ENCODE data around the gene ING3. TPM values are rescaled to one million over a fixed set of nuclear protein-coding genes. Genes with fewer than 3 reads are reported as not detected.

Gene ING3
- total and polyA plus RNA-seq, 9 of the 15 experiments (the other 6 are each of a cell fraction or from before 2014, with no cell fraction given), result 22.8 to 233 (median 50.4) TPM

DNA sequence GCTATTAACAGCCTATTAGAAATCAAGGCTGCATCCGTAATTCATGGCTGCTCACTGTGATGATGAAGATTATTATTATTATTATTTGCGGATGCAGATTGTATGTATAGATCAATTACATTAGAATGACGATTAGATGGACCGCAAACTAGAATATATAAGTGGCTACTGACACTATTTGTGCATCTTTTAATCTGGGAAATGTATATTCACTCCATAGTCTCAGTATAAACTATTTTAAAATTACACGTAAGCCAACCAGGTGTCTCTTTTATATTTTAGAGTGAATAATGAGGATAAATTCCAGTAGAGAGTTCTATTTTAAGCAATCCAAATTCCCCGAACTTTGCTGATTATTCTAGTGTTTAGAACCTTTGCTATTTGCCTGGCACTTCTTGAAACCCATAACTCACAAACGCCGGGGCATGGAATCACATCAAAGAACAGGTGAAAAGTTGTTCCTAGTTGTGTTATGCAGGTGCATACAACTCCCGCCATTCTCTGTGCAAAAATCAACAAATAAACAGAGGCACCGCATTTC is 509 bp upstream of the ING3 start (continued):
- TF ChIP-seq, protein P1, sequence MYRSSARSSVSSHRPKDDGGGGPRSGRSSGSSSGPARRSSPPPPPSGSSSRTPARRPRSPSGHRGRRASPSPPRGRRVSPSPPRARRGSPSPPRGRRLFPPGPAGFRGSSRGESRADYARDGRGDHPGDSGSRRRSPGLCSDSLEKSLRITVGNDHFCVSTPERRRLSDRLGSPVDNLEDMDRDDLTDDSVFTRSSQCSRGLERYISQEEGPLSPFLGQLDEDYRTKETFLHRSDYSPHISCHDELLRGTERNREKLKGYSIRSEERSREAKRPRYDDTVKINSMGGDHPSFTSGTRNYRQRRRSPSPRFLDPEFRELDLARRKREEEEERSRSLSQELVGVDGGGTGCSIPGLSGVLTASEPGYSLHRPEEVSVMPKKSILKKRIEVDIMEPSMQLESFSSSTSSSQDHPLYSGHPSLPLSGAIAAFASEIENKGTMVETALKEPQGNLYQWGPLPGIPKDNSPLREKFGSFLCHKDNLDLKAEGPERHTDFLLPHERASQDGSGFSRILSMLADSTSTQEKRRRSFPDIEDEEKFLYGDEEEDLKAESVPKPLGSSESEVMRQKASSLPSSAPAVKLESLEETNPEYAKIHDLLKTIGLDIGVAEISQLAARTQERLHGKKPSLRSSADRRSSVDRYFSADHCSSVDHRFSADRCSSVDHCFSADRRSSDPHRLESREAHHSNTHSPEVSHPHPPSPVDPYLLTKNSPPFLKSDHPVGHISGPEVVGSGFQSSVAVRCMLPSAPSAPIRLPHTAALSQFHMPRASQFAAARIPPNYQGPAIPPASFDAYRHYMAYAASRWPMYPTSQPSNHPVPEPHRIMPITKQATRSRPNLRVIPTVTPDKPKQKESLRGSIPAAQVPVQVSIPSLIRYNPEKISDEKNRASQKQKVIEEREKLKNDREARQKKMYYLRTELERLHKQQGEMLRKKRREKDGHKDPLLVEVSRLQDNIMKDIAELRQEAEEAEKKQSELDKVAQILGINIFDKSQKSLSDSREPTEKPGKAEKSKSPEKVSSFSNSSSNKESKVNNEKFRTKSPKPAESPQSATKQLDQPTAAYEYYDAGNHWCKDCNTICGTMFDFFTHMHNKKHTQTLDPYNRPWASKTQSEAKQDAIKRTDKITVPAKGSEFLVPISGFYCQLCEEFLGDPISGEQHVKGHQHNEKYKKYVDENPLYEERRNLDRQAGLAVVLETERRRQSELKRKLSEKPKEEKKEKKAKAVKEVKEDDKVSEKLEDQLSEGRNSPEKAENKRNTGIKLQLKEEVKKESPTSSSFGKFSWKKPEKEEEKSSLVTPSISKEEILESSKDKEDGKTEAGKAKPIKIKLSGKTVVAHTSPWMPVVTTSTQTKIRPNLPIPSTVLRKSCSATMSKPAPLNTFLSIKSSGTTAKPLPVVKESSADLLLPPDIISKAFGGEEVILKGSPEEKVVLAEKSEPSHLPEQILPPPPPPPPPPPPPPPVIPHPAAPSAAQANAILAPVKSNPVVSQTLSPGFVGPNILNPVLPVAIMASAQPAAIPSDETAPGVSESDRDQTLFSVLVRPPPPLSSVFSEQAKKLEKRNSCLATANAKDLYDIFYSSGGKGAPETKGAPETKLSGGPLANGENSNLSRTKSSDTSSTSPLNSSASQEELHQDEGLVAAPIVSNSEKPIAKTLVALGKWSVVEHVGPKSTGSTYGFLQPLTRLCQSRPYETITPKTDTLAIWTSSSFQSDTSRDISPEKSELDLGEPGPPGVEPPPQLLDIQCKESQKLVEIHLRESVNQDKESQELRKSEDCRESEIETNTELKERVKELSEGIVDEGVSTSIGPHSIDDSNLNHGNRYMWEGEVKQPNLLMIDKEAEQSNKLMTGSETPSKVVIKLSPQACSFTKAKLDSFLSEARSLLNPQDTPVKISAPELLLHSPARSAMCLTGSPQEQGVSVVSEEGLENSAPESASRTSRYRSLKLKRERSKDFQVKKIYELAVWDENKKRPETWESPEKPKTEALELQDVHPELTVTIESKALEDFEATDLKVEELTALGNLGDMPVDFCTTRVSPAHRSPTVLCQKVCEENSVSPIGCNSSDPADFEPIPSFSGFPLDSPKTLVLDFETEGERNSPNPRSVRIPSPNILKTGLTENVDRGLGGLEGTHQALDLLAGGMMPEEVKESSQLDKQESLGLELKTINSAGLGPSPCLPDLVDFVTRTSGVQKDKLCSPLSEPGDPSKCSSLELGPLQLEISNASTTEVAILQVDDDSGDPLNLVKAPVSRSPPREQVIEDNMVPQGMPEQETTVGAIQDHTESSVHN (IDR thresholded peaks at IDR 0.05; ENCODE audit: borderline replicate concordance in 1 of 2, low read depth in 1 of 2), result 0 out of 4 replicates have a peak, but pooled peaks of 1 of the 2 experiments have one; percentile 91
- TF ChIP-seq KDM1A (IDR thresholded peaks at IDR 0.05) (peak; percentile 32 to 55; a peak in 2 of 4 replicates), RHOXF2B (CRISPR knock-in tag; conservative IDR thresholded peaks at IDR 0.05) (0 out of 2 replicates have a peak, but pooled peaks have one; percentile 13), FOXK2 (conservative IDR thresholded peaks at IDR 0.05 in 1 of 2, IDR thresholded peaks at IDR 0.05 in 1 of 2; ENCODE audit: low read depth in 2 of 2) (peak in 1 of 2 experiments; percentile 97; a peak in 1 of 4 replicates), ATF1 (CRISPR knock-in tag; IDR thresholded peaks at IDR 0.05) (no peak), ATF1 (tag; IDR thresholded peaks at IDR 0.05) (no peak), LCOR (CRISPR knock-in tag; IDR thresholded peaks at IDR 0.05) (0 out of 2 replicates have a peak, but pooled peaks have one; percentile 92), BRD9 (IDR thresholded peaks at IDR 0.05; ENCODE audit: low read depth, partially characterized antibody) (peak; percentile 26), ZNF212 (CRISPR knock-in tag; IDR thresholded peaks at IDR 0.05) (0 out of 2 replicates have a peak, but pooled peaks have one; percentile 13), FOXA3 (CRISPR knock-in tag; conservative IDR thresholded peaks at IDR 0.05 in 1 of 2, IDR thresholded peaks at IDR 0.05 in 1 of 2) (peak in 1 of 2 experiments; percentile 64; a peak in 2 of 4 replicates)
